ENCODE results near the gene ADH5. TPM values are rescaled to one million over a fixed set of nuclear protein-coding genes. Genes with fewer than 3 reads are reported as not detected.
A peak's percentile ranks its signal among the peaks of the same experiment; 100 is the strongest.
"Not testable (repeated sequence)": the region's sequence is repeated elsewhere in the genome, so short reads cannot be mapped to it uniquely, and the experiment has no call there.

The ADH5 gene
- total RNA-seq (10 to 100 TPM; 39.5 to 45.9 TPM), total RNA-seq (47.9 to 116 reads per million in 2 donors)

DNA sequence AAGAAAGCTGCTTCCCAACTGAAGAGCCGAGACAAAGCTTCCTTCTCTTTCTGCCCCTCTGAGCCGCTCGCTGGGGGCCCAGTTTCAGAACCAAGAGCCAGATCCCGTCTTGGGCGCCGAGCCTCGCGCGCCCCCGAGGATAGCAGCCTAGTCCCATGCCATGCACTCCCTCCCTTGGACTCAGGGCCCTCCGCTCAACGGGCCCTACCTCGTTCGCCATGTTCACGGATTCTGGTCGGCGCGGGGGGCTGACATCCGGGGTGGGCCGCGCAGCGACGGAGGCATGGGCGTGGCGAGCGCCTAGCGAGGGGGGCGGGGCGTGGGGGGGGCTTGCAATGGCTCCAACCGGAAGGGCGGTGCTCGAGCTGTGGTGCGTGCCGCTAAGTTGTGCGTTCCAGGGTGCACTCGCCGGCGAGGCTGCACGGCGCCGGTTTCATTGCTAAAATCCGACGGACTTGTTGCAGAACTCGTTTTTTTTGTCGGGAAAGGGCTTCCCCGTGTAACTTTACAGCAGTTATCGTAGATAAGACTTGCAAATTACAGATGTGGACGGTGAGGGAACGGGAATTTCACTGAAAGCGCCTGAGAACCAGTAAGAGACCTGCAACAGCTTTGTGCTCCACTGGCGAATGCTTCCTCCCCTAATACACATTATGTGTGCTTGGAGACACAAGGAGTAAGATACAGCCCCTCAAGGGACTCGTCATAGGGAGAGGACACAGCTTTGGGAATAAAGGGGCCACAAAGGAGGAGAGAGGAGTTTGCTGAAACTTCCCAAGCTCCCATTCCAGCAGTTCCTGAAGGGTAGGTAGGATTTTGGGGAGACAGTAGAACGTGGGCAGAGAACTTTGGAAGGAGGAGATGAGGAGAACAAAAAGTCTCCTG, at the start of gene ADH5:
ADH5 (minus strand) TSS at position 308 of the 885 bp plus-strand sequence; CDS start at position 220, 88 bp downstream.
- H3K9me3 ChIP-seq (ENCODE audit: control insufficient read depth, low read length, poor library complexity, severe bottlenecking): no peaks in the 10 kb centered on the region
- Mint-ChIP-seq H3K27ac (peak within 1 kb of the TSS; percentile 97), H3K4me3 (peak within 1 kb of the TSS; percentile 99), H3K36me3 (ENCODE audit: low read depth) (no peaks in the 10 kb centered on the region), H3K27me3 (no peaks in the 10 kb centered on the region), H3K4me1 (peaks cover 47% of the 10 kb centered on the region)
- peak; percentile 72 to 85 (median 83) for DNase-seq
- peak; percentile 95 for ATAC-seq

DNA sequence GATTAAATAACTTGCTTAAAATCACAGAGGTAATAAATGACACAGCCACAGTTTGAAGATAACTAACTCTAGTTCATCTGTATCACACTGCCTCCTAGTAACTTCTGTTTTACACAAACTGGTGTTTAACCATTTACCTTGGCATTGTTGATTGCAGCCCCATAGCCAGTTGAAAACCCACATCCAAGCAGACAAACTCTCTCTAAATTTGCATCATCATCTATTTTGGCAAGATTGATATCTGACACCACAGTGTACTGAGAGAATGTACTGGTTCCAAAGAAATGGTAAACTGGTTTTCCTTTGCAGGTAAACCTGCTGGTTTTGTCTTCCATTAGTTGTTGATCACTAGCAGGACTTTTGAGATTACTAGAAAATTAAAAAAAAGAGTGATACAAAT, 47.7 kb upstream of the ADH5 start:
- no peak overlapping the region for H3K4me3 Mint-ChIP-seq
- no peaks in the 10 kb centered on the region for H3K9me3 ChIP-seq (ENCODE audit: control insufficient read depth, low read length, poor library complexity, severe bottlenecking)
- peaks cover 9% of the 10 kb centered on the region for H3K27me3 Mint-ChIP-seq
- DNase-seq: no peak
- peaks cover 3% of the 10 kb centered on the region for H3K36me3 Mint-ChIP-seq (ENCODE audit: low read depth)
- no peaks in the 10 kb centered on the region for H3K4me1 Mint-ChIP-seq
- no peak for ATAC-seq
- no peak overlapping the region for H3K27ac Mint-ChIP-seq

DNA sequence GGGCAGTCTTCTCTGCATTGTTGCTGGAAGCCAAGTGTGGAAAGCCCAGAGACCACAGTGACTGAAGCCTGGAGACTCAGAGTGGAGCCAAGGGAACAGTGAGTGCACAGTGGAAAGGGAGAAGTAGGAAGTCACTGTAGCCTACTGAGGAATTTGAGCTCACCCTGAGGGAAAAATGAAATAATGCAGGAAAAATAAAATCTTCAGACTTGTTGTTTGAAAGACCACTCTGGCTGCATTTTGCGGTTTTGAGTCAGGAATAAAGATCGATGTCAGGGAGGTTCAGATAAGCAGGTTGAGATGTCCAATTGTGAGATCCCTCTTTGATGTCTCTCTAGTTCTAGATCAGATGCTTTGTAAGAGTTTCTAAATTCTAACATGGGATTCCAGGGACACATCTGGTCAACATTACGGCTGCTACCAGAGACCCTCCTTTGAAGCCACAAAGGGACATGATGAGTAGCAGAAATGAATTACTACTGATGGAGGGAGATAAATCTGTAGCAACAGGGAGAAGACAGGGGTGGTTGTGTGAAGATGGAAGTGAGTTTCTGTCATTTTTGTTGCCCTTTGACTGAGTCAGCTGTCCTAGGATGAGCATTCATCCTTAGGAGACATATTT, 47.1 kb upstream of the ADH5 start:
- peaks cover 3% of the 10 kb centered on the region for H3K36me3 Mint-ChIP-seq (ENCODE audit: low read depth)
- H3K27ac Mint-ChIP-seq: no peak overlapping the region
- DNase-seq: no peak
- H3K27me3 Mint-ChIP-seq: peaks cover 9% of the 10 kb centered on the region
- no peaks in the 10 kb centered on the region for H3K4me1 Mint-ChIP-seq
- H3K9me3 ChIP-seq (ENCODE audit: control insufficient read depth, low read length, poor library complexity, severe bottlenecking): no peaks in the 10 kb centered on the region
- H3K4me3 Mint-ChIP-seq: no peak overlapping the region
- no peak for ATAC-seq

DNA sequence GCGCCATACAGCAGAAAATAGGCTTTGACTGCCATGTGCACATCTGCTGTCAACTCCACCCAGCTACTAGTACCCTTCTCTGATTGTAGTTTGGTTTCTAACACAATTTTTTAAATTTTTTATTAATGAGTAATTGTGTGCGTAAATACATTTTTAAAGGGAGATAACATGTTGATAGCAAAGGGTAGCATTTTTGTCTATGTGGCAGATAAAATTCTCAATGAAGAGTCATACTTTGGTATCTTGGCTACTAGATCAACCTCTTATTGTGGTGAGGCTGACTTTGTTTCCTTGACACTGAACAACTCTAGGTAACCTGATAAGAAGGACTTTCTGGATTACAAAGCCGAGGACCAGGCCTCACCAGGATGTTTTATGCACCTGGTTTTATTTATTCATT, 46.0 kb upstream of the ADH5 start:
- Mint-ChIP-seq H3K36me3 (ENCODE audit: low read depth) (peaks cover 3% of the 10 kb centered on the region), H3K27me3 (peaks cover 9% of the 10 kb centered on the region), H3K27ac (no peak overlapping the region), H3K4me1 (no peaks in the 10 kb centered on the region), H3K4me3 (no peak overlapping the region)
- H3K9me3 ChIP-seq (ENCODE audit: control insufficient read depth, low read length, poor library complexity, severe bottlenecking): no peaks in the 10 kb centered on the region
- no peak for ATAC-seq
- no peak for DNase-seq

DNA sequence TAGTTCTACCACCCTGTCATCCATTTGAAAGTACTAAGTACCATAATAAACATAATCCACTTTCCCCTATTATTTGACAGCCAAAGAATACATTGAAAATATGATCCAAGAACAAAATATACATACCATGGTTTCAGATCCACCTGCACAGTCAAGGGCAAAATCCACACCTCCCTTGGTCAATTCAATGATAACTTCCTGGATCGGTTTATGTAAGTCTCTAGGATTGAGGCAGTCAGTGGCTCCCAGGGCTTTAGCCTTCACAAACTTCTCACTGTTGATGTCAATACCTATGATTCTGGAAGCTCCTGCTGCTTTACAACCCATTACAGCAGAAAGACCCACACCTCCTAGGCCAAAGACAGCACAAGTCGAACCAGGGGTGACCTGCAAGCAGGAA, 42.8 kb upstream of the ADH5 start:
- Mint-ChIP-seq H3K27ac (no peak overlapping the region), H3K36me3 (ENCODE audit: low read depth) (peaks cover 3% of the 10 kb centered on the region), H3K4me1 (no peaks in the 10 kb centered on the region), H3K27me3 (peaks cover 9% of the 10 kb centered on the region), H3K4me3 (no peak overlapping the region)
- H3K9me3 ChIP-seq (ENCODE audit: control insufficient read depth, low read length, poor library complexity, severe bottlenecking): no peaks in the 10 kb centered on the region
- ATAC-seq (no peak), DNase-seq (no peak)

DNA sequence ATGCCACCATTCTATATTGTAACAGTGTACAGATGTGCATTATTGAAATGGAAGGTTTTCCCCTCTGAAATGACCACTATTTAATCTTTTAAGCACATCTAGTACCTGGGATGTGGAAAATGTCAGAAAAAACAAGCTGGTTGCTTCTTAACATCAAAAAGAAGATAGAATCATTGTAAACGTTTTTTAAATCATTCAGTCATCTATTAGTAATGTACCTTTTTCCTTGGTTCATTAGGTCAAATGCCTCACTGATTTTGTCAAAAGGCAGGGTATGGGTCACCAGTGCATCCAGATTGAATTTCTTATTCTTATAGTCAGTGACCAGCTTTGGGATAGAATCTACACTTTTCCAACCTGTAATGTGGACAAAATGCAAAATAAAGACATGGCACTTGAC, 37.8 kb upstream of the ADH5 start:
- H3K27me3 Mint-ChIP-seq: no peaks in the 10 kb centered on the region
- no peaks in the 10 kb centered on the region for H3K36me3 Mint-ChIP-seq (ENCODE audit: low read depth)
- no peak overlapping the region for H3K27ac Mint-ChIP-seq
- ATAC-seq (no peak), DNase-seq (no peak)
- peaks cover 2% of the 10 kb centered on the region for H3K4me1 Mint-ChIP-seq
- no peaks in the 10 kb centered on the region for H3K9me3 ChIP-seq (ENCODE audit: control insufficient read depth, low read length, poor library complexity, severe bottlenecking)
- no peak overlapping the region for H3K4me3 Mint-ChIP-seq

DNA sequence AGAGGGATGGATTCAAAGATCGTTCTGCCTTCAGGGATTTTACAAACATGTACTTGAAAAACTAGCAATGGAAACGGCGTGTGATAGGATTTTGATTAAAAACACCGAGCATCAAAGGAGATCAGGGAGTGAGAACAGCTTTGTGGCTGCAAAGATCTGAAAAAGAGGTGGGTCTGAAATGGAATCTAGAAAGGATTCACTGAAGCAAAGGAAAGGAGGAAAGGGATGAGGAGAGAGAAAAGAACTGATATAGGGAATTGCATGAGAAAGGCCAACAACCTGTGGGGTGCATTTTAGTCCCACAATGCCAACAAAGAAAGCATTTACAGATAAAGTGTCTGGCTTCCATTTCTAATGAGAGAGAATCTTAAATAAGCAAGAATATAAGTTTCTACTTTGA, 32.4 kb upstream of the ADH5 start:
- peaks cover 2% of the 10 kb centered on the region for H3K36me3 Mint-ChIP-seq (ENCODE audit: low read depth)
- H3K27me3 Mint-ChIP-seq: peaks cover 7% of the 10 kb centered on the region
- no peak overlapping the region for H3K27ac Mint-ChIP-seq
- H3K9me3 ChIP-seq (ENCODE audit: control insufficient read depth, low read length, poor library complexity, severe bottlenecking): no peaks in the 10 kb centered on the region
- H3K4me1 Mint-ChIP-seq: peaks cover 2% of the 10 kb centered on the region
- DNase-seq (no peak), ATAC-seq (no peak)
- H3K4me3 Mint-ChIP-seq: no peak overlapping the region

DNA sequence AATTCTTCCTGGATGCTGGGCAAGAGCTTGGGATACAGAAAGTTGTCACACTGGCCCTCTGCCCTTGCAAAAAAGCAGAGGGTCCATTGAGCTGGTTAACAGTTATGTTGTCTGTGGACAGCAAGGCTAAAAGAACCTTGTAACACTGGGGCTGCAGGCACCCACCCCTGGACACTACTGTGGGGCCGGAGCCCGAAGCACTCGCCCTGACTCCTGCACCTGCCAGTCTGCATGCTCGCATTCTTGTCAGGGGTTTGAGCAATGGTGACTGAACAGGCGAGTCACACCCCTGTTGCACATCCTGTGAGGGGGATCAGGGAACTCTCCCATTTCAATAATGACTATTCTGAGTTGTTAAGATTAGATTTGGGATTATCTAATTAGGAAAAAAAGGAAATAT, 31.9 kb upstream of the ADH5 start:
- no peak for ATAC-seq
- H3K9me3 ChIP-seq (ENCODE audit: control insufficient read depth, low read length, poor library complexity, severe bottlenecking): no peaks in the 10 kb centered on the region
- peaks cover 2% of the 10 kb centered on the region for H3K4me1 Mint-ChIP-seq
- H3K27me3 Mint-ChIP-seq: peaks cover 7% of the 10 kb centered on the region
- no peak overlapping the region for H3K27ac Mint-ChIP-seq
- no peak for DNase-seq
- peaks cover 2% of the 10 kb centered on the region for H3K36me3 Mint-ChIP-seq (ENCODE audit: low read depth)
- H3K4me3 Mint-ChIP-seq: no peak overlapping the region

DNA sequence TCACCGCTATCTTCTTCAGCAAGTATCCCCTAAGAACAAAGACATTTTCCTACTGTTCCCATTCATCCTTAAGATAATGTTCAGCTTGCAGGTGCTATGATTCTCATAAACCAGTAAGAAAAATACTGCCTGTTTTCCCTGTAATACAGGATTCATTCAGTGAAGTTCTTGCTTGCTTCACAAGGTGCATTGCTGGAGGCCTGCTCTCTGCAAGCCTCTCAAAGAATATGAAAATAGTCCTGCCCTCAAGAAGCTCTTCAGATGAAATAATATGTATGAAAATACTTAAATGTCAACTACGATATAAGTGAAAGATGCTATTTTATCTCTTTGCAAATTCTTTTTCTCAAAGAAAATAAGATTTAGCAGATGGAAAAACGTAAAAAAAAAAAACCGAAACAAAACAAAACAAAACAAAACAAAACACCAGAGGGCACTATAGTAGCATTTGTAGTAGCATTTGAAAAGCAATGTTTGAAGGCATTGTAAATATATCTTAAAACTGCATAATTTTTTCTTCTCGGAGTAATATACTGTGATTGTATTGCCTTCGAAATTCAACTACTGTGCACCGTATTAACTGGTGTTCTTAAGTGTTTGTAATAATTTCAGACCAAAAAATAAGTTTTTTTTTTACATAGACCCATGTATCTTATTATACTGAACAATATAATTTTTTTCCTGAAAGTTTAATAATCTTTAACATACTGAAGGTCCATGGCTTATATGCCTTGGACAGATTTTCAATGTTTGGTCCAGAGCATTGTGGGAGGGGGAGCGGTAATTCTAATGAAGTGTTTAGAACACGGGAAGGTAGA, 29.5 kb upstream of the ADH5 start:
- Mint-ChIP-seq H3K27me3 (peaks cover 7% of the 10 kb centered on the region), H3K4me3 (no peak overlapping the region), H3K4me1 (no peaks in the 10 kb centered on the region), H3K36me3 (ENCODE audit: low read depth) (peaks cover 2% of the 10 kb centered on the region), H3K27ac (no peak overlapping the region)
- H3K9me3 ChIP-seq (ENCODE audit: control insufficient read depth, low read length, poor library complexity, severe bottlenecking): no peaks in the 10 kb centered on the region
- ATAC-seq: no peak
- DNase-seq: no peak

DNA sequence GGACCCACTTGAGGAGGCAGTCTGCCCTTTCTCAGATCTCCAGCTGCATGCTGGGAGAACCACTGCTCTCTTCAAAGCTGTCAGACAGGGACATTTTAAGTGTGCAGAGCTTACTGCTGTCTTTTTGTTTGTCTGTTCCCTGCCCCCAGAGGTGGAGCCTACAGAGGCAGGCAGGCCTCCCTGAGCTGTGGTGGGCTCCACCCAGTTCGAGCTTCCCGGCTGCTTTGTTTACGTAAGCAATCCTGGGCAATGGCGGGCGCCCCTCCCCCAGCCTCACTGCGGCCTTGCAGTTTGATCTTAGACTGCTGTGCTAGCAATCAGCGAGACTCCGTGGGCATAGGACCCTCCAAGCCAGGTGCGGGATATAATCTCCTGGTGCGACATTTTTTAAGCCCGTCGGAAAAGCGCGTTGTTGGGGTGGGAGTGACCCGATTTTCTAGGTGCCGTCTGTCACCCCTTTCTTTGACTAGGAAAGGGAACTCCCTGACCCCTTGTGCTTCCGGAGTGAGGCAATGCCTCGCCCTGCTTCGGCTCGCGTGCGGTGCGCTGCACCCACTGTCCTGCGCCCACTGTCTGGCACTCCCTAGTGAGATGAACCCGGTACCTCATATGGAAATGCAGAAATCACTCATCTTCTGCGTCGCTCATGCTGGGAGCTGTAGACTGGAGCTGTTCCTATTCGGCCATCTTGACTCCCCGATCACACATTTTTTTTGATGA, 28.7 kb upstream of the ADH5 start:
- not testable (repeated sequence) for H3K4me1 Mint-ChIP-seq, DNase-seq, H3K27ac Mint-ChIP-seq

DNA sequence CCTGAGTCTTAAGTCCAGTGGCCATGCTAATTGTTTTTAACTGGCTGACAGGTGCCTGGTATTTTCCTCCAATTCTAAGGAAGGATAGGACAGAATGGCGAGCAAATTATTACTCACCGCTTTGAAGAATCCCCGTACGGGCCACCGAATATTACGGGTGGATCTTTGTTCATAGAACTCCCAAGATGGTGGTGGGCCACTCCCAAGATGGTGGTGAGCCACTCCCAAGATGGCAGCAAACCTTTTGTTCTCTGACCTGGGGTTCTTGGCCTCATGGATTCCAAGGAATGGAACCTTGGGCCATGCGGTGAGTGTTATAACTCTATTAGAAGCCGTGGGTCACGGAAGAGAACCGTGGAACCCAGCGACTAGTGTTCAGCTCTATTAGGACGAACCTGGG, 20.7 kb upstream of the ADH5 start:
- H3K4me1 Mint-ChIP-seq; H3K4me3 Mint-ChIP-seq; H3K27ac Mint-ChIP-seq; DNase-seq; H3K36me3 Mint-ChIP-seq (ENCODE audit: low read depth); ATAC-seq; H3K9me3 ChIP-seq (ENCODE audit: control insufficient read depth, low read length, poor library complexity, severe bottlenecking); H3K27me3 Mint-ChIP-seq: not testable (repeated sequence)

More for the DNA sequence above, 28.7 kb upstream of the ADH5 start:
- not testable (repeated sequence) for H3K36me3 Mint-ChIP-seq (ENCODE audit: low read depth); ATAC-seq; H3K4me3 Mint-ChIP-seq; H3K9me3 ChIP-seq (ENCODE audit: control insufficient read depth, low read length, poor library complexity, severe bottlenecking); H3K27me3 Mint-ChIP-seq

DNA sequence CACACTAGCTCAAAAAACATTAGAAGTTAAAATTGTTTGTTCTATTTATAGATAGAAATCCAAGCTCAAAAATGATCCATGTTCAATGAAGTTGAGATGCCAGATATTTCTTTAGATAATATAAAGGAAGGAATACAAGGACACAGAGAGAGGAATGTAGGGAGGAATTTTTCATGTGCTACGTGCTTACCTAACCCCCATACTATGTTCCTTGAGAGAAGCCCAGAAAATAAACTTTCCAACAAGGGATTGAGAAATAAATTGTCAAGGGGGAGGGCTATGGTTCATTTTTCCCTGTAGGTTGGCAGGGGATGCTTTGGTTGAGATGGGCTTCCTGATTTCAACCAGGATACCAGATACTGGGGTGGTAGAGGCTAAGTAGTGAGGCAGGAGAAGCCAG, 15.6 kb upstream of the ADH5 start:
- peaks cover 5% of the 10 kb centered on the region for H3K4me1 Mint-ChIP-seq
- H3K36me3 Mint-ChIP-seq (ENCODE audit: low read depth): peaks cover 4% of the 10 kb centered on the region
- ATAC-seq (no peak), DNase-seq (no peak)
- H3K27me3 Mint-ChIP-seq: no peaks in the 10 kb centered on the region
- H3K27ac Mint-ChIP-seq: no peak overlapping the region
- H3K4me3 Mint-ChIP-seq: no peak overlapping the region
- H3K9me3 ChIP-seq (ENCODE audit: control insufficient read depth, low read length, poor library complexity, severe bottlenecking): no peaks in the 10 kb centered on the region

DNA sequence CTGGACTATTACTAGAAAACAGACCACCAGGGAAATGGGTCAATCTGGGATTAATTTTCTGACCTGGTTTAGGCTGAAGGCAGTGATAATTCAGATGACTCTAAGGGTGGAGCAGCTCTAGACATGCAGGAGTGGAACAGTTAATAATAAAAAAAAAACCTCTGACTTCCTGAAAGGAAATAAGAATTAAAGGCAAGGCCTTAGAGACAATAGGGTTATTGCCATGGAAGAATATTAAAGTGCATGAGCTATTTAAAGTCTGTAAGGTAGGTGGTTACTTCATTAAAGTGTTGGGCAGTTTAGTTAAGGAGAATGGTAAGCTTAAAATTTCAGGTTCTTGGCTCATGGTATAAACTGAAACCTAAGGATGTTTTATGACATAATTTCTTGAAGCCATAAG, 14.6 kb upstream of the ADH5 start:
- Mint-ChIP-seq H3K4me3 (no peak overlapping the region), H3K36me3 (ENCODE audit: low read depth) (peaks cover 4% of the 10 kb centered on the region), H3K27ac (no peak overlapping the region), H3K27me3 (no peaks in the 10 kb centered on the region), H3K4me1 (peaks cover 5% of the 10 kb centered on the region)
- DNase-seq (no peak), ATAC-seq (no peak)
- H3K9me3 ChIP-seq (ENCODE audit: control insufficient read depth, low read length, poor library complexity, severe bottlenecking): no peaks in the 10 kb centered on the region
